K562 (cell line): ENCODE measurements around the gene C4A. TPM values are rescaled to one million over a fixed set of nuclear protein-coding genes. Genes with fewer than 3 reads are reported as not detected.
A peak's percentile ranks its signal among the peaks of the same experiment; 100 is the strongest.

Source experiments
- ADNP ChIP-seq: fragments of 200-800 bp; sonication (Bioruptor generic); IDR thresholded peaks from 2 replicates; pipeline ENCODE4 v1.6.1; 2016; ENCODE audit warnings: missing genetic modification characterization, missing compliant biosample characterization
- ATF7 ChIP-seq: fragments of 450-650 bp; IDR thresholded peaks from 2 replicates; pipeline ENCODE4 v1.7.1; 2014; ENCODE audit warnings: mild to moderate bottlenecking, moderate library complexity
- CAMTA2 ChIP-seq: fragments of 250-450 bp; sonication (Bioruptor Pico); conservative IDR thresholded peaks from 2 replicates; pipeline ENCODE4 v1.5.1; 2022
- CBX2 ChIP-seq: fragments of 200-600 bp; sonication (generic); IDR thresholded peaks from one replicate; pipeline ENCODE4 v1.6.1; 2012; ENCODE audit warnings: mild to moderate bottlenecking, low read length, inconsistent platforms; ENCODE audit not compliant: insufficient read depth, poor library complexity, severe bottlenecking
- CBX3 ChIP-seq, 2 experiments: IDR thresholded peaks; 1 replicate in 1 of 2; 2 replicates in 1 of 2; pipeline ENCODE4 v1.6.1; 2012; ENCODE audit warnings: inconsistent platforms in 2 of 2, low read length in 2 of 2, borderline replicate concordance in 1 of 2, control low read depth in 1 of 2
- CBX5 ChIP-seq: IDR thresholded peaks from 2 replicates; pipeline ENCODE4 v1.6.1; 2014; ENCODE audit warnings: low read depth, borderline replicate concordance
- GMEB1 ChIP-seq: fragments of 250-450 bp; sonication (Bioruptor Pico); IDR thresholded peaks from 2 replicates; pipeline ENCODE4 v1.4.0; 2020; ENCODE audit warnings: mild to moderate bottlenecking
- HDAC6 ChIP-seq: IDR thresholded peaks from 2 replicates; pipeline ENCODE4 v1.6.1; 2012; ENCODE audit warnings: low read depth, mild to moderate bottlenecking, control low read depth, inconsistent platforms, low read length, moderate library complexity
- MAFF ChIP-seq: IDR thresholded peaks from 2 replicates; pipeline ENCODE4 v1.6.1; 2012; ENCODE audit warnings: low read length, improper control_type of control experiment
- MXI1 ChIP-seq: IDR thresholded peaks from 2 replicates; pipeline ENCODE4 v1.6.1; 2011; ENCODE audit warnings: low read depth, mild to moderate bottlenecking, improper control_type of control experiment, low read length
- NELFE ChIP-seq: IDR thresholded peaks from 2 replicates; pipeline ENCODE4 v1.6.1; 2011; ENCODE audit warnings: mild to moderate bottlenecking; ENCODE audit not compliant: insufficient read depth, insufficient read length
- PTRF ChIP-seq: fragments of 450-650 bp; IDR thresholded peaks from 2 replicates; pipeline ENCODE4 v1.6.1; 2016; ENCODE audit warnings: mild to moderate bottlenecking, missing genetic modification characterization, missing compliant biosample characterization
- RBFOX2 ChIP-seq: fragments of 200-400 bp; formaldehyde crosslinking; IDR thresholded peaks from 2 replicates; pipeline ENCODE4 v1.6.1; 2017; ENCODE audit warnings: low read depth, mild to moderate bottlenecking, low read length, moderate library complexity
- SFPQ ChIP-seq: fragments of 200-400 bp; formaldehyde crosslinking; IDR thresholded peaks from 2 replicates; pipeline ENCODE4 v1.6.1; 2017; ENCODE audit warnings: mild to moderate bottlenecking, low read depth, low read length, moderate library complexity
- TCF7L2 ChIP-seq: fragments of 150-350 bp; IDR thresholded peaks from 2 replicates; pipeline ENCODE4 v1.6.1; 2016; ENCODE audit warnings: low read depth, mild to moderate bottlenecking, low read length, moderate library complexity
- ZNF24 ChIP-seq: fragments of 450-650 bp; IDR thresholded peaks from 2 replicates; pipeline ENCODE4 v1.6.1; 2016
- ZNF76 ChIP-seq: fragments of 250-450 bp; sonication (Bioruptor Pico); IDR thresholded peaks from 2 replicates; pipeline ENCODE4 v1.4.0; 2020; ENCODE audit warnings: mild to moderate bottlenecking, moderate library complexity, borderline replicate concordance
- ZNF77 ChIP-seq: fragments of 250-450 bp; sonication (Bioruptor Pico); IDR thresholded peaks from 2 replicates; pipeline ENCODE4 v1.5.0; 2020
- ZSCAN29 ChIP-seq: fragments of 450-650 bp; IDR thresholded peaks from 2 replicates; pipeline ENCODE4 v1.6.1; 2017
- polyA plus RNA-seq, 8 experiments: library from polyadenylated mRNA; depleted of rRNA in 4 of 8; stranded (reverse) in 5 of 8; unstranded in 3 of 8; fragments of >200 nt; fragmentation: Nextera tagmentation in 2 of 8; fragmentation: Illumina TruSeq in 1 of 8; extraction: Ambion mirVana in 2 of 8; extraction: Trizol in 1 of 8; gene quantifications; 2 replicates each; pipeline versions ENCODE4 v1.2.1 to v1.2.3, GENCODE V29; 2011 to 2014; ENCODE audit warnings: inconsistent platforms in 1 of 8, missing spikeins in 1 of 8
- total RNA-seq, 7 experiments: library from RNA; depleted of rRNA in 6 of 7; stranded (reverse); fragments of >200 nt in 6 of 7; fragmentation: Illumina TruSeq in 2 of 7; extraction: Trizol in 2 of 7; gene quantifications; 2 replicates each; pipeline versions ENCODE4 v1.2.1 to v1.2.3, GENCODE V29; 2011 to 2021; ENCODE audit warnings: low replicate concordance in 1 of 7
- TF ChIP-seq, protein P1 (sequence below): fragments of 250-450 bp; sonication (Bioruptor Pico); IDR thresholded peaks from 2 replicates; pipeline ENCODE4 v1.8.0; 2022; ENCODE audit warnings: inconsistent platforms, mild to moderate bottlenecking, moderate library complexity, borderline replicate concordance
- TF ChIP-seq, protein P2 (sequence below): fragments of 450-650 bp; IDR thresholded peaks from 2 replicates; pipeline ENCODE4 v1.6.1; 2018; ENCODE audit warnings: mild to moderate bottlenecking, low read depth; ENCODE audit not compliant: partially characterized antibody

C4A gene
- total and polyA plus RNA-seq, 9 of the 15 experiments (the other 6 are each of a cell fraction or from before 2014, with no cell fraction given) = 0.27 to 7.6 (median 5.0) TPM

DNA sequence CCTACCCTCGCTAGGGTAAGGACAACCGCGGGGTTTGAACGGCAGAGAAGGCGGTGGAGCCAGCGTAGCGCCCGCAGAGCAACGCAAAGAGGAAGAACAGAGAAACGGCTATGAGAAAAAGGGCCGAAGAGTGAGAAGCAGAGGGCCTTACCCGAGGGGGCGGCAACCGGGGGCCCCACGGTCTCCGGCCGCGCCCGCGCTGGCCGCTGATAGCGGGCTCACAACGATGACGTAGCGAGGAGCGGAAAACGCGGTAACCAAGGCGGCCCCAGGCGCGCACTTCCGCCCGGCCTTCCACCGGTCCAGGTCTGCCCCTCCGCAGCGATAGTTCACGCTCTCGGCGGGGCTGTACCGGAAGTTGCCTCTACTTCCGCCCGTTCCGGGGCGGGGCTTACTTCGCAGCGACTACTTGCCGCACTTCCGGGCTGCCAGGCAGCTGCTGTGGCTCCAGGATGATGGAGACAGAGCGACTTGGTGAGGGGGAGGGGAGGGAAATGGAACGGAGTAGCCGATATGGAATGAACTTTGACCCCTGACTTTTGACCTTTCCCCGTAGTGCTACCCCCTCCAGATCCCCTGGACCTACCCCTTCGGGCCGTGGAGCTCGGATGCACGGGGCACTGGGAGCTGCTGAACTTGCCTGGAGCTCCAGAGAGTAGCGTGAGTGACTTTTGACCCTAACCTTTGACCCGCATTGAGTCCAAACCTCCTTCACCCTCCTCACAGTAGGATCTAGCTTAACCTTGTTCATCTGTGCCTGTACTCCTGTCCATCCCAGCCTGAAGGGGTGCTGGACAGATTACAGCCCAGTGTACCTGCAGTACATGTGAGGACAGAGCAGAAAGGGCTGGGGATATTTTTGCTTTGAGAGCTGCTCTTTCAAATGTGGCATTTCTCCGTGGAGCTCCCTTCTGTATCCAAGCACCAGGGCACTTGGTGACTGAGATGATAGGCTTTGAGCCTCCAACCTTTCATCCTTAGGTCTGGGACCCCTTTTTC is 22.8 kb upstream of the C4A start, which contains the start of the genes NELFE and SKIC2 (continued):
- TF ChIP-seq, protein P1, sequence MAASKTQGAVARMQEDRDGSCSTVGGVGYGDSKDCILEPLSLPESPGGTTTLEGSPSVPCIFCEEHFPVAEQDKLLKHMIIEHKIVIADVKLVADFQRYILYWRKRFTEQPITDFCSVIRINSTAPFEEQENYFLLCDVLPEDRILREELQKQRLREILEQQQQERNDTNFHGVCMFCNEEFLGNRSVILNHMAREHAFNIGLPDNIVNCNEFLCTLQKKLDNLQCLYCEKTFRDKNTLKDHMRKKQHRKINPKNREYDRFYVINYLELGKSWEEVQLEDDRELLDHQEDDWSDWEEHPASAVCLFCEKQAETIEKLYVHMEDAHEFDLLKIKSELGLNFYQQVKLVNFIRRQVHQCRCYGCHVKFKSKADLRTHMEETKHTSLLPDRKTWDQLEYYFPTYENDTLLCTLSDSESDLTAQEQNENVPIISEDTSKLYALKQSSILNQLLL (CRISPR knock-in tag) = no peak
- TF ChIP-seq TCF7L2 (no peak), RBFOX2 (peak; percentile 86), ZNF76 (CRISPR knock-in tag) (peak; percentile 95), CAMTA2 (no peak), MXI1 (peak; percentile 96), ZSCAN29 (no peak), CBX5 (peak; percentile 45; the same call in 1 of the 2 replicates), NELFE (no peak), CBX3 (IDR thresholded peaks at IDR 0.05; ENCODE audit: borderline replicate concordance in 1 of 2, low read length in 2 of 2) (peak in 1 of 2 experiments; percentile 69; a peak in 1 of 3 replicates), ADNP (tag) (no peak), PTRF (peak; percentile 80), CBX2 (no peak), HDAC6 (no peak), MAFF (no peak), SFPQ (no peak), ATF7 (peak; percentile 98), GMEB1 (CRISPR knock-in tag) (peak; percentile 78), ZNF77 (CRISPR knock-in tag) (no peak), ZNF24 (no peak)
- TF ChIP-seq, protein P2, sequence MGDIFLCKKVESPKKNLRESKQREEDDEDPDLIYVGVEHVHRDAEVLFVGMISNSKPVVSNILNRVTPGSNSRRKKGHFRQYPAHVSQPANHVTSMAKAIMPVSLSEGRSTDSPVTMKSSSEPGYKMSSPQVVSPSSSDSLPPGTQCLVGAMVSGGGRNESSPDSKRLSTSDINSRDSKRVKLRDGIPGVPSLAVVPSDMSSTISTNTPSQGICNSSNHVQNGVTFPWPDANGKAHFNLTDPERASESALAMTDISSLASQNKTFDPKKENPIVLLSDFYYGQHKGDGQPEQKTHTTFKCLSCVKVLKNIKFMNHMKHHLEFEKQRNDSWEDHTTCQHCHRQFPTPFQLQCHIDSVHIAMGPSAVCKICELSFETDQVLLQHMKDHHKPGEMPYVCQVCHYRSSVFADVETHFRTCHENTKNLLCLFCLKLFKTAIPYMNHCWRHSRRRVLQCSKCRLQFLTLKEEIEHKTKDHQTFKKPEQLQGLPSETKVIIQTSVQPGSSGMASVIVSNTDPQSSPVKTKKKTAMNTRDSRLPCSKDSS = no peak
